HG02623 (cell line): ENCODE results near the gene SMIM34.
A peak's percentile ranks its signal among the peaks of the same experiment; 100 is the strongest.
"Not testable (repeated sequence)": the region's sequence is repeated elsewhere in the genome, so short reads cannot be mapped to it uniquely, and the experiment has no call there.

Experiments used
- ATAC-seq: cut with Tn5 transposase; IDR thresholded peaks from one replicate; pipeline ENCODE4 v1.9.1; 2021; ENCODE audit warnings: moderate library complexity; ENCODE audit not compliant: unreplicated experiment

Gene SMIM34, protein sequence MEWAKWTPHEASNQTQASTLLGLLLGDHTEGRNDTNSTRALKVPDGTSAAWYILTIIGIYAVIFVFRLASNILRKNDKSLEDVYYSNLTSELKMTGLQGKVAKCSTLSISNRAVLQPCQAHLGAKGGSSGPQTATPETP

DNA sequence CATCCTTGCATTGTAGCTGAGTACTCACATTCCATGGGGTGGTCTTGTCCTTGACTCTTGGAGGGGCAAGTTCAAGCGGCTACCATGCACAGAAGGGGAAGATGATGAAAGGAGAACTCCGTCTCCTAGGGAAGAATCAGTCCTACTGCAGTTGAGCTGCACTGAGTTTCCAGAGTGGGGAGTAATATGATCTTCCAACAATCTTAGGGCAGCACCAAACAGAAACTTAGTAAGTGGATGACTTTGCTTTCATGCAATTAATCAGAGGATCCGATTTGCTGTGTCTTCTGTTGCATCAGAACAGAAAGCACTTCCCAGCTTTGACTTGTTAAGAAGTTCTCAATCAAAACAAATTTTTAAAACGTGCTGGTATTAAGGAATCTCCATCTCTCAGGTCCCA, at the start of gene SMIM34:
Gene SMIM34 (minus strand): TSS at position 147 of the 400 bp plus-strand sequence. CDS start 112 bp downstream, at position 35.
- ATAC-seq, result not testable (repeated sequence)

GRCh38 chr21:34467333-34467732, 43.6 kb upstream of the SMIM34 start:
- ATAC-seq, result not testable (repeated sequence)

DNA sequence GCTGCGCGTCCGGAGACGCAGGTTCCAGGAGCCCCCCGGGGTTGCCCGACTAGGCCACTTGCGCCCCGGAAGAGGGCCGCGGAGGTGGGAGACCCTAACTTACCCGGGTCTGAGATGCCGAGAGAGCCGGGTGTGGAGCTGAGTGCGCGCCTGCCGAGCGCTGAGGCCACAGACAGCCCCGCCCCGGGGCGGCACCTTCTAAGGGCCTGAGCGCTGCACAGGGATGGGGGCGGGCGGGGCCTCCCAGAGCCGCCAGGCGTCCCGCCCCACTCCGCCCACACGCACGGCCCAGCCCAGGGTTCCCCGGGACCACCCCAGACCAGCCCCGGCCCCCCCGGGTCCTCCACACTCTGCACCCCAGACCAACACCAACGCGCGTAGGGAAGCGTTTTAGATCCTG, 35.7 kb upstream of the SMIM34 start:
- ATAC-seq, result not testable (repeated sequence)

GRCh38 chr21:34458266-34458665, 34.5 kb upstream of the SMIM34 start:
- ATAC-seq, result not testable (repeated sequence)

- not testable (repeated sequence) for ATAC-seq
Measured at GRCh38 chr21:34456180-34456579, 32.4 kb upstream of the SMIM34 start.

DNA sequence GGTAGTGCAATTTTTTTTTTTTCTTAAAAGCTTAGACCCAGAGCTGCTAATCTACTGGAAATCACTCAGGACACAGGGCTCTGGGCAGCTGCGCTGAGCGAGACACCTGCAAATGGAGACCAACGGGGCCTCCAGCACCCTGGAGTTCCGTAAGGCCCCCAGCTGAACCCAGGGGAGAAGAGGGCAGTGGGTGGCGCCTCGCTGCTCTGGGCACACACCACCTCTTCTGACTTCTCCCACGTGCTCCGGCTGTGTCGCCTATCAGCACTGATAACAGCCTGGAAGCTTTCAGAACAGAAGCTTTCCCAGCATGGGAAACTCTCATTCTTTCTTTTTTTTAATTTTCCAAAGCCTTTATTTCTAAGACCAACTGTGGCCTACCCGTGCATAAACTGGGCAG, 31.9 kb upstream of the SMIM34 start:
- ATAC-seq, result not testable (repeated sequence)

DNA sequence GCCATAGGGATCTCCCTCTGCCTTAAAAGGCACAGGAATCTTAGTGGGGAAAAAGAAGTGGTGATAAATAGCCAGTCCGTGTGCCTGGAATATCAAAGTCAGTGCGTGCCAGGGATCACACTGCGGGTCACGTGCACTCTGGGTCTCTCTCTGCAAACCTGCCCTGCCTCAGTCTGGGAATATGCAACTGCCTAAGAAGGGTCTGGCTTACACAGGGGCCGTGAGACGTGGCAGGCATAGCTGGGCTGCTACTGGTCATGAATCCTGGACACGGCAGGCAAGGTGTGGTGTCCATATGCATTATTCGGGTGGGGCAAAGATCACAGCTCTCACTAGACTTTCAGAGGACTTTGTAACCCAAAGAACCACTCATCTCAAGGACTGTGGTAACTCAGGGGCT, 23.3 kb upstream of the SMIM34 start:
- ATAC-seq, result not testable (repeated sequence)

GRCh38 chr21:34443486-34443885, 19.7 kb upstream of the SMIM34 start:
- not testable (repeated sequence) for ATAC-seq

DNA sequence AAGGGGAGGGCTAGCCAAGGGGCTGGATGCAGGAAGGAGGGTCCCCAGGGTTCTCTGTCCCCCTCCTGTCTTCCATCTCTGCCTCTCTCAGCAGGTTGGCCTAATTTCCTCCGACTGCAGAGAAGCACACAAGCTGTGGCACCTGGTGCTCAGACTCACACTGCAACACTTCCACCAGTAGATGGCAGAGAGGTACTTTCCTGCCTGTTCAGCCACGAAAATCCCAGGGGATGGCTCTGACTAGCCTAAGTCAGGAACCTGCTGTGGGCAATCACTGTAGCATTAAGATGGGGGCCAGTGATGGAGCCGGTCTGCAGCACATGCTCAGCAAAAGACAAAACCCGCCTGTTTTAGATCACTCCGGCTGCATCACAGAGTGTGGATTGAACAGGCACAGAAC, 6.0 kb upstream of the SMIM34 start:
- ATAC-seq, result not testable (repeated sequence)

GRCh38 chr21:34428441-34428840, 4.7 kb upstream of the SMIM34 start:
- ATAC-seq, result not testable (repeated sequence)

DNA sequence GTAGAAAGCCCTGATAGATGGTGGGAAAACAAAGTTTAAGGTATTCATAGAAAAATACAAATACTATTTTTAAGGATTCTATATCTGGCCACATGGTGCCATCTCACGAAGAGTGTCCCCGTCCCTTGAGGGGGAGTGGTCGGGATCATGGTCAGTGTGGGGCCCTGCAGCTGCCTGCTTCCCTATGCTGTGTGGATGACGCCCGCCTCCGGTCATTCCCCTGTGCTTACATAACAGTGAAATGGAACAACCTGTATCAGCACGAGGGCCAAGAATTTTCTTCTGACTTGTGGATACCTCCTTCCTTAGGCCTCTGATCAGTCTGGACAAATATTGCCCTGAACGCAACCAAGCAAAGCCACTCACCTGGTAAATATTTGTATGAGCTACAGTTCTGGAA, 3.6 kb upstream of the SMIM34 start:
- not testable (repeated sequence) for ATAC-seq

DNA sequence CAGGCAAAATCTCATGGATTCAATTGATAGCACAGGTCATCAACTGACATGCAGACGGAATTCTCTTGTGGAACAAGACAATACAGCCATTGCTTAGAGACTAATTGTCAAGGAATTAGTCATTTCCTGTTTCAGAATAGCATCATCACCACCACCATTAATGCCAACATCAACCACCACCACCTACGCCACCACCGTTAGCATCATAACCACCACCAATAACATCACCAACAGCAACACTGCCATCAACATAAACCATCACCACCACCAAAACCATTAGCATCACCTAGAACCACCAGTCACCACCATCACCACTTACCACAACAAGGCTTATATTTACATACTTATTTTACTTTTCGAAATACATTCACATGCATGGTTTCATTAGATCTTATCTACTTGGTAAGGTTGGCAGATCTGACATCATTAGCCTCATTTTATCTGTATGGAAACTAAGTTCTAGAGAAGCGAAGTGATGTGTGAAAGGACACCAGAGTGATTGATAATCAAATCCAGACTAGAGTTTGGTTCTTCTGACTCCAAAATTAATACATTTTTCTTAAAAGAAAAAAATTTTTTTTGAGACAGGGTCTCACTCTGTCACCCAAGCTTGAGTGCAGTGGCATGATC, 6.2 kb downstream of the SMIM34 start:
- not testable (repeated sequence) for ATAC-seq

- ATAC-seq, result not testable (repeated sequence)
Measured at GRCh38 chr21:34407294-34407693, 16.5 kb downstream of the SMIM34 start.

DNA sequence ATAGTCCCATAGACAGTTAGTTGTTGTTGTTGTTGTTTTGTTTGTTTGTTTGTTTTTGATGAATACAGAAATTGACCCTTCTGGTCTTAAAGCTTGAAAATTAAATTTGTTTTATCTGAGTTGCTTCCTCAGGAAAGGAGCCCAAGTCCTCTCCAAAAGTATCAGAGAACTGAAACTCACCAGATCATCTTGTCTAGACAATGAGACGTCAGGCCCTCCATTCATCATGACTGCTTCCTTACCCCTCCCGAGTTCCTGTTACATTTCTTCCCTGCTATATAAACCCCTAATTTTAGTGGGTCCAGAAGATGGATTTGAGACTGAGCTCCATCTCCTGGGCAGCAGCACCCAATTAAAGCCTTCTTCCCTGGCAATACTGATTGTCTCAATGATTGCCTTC, 17.1 kb downstream of the SMIM34 start:
- not testable (repeated sequence) for ATAC-seq

DNA sequence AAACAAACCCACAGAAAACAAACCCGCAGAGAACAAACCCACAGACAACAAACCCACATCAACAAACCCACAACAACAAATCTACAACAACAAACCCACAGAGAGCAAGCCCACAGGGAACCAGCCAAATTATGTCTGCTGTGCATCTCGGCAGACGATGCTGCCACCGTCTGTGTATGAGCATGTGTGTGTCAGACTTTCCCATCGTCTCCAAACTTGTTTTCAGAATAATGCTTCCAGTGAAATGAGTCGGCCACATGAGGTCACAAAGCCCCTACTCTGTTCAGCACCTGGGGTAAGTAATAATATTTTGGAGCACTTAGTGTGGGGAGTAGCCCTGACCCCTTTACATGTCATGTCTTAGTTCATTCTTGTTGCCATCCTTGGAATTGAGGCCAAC, 17.6 kb downstream of the SMIM34 start:
- not testable (repeated sequence) for ATAC-seq

DNA sequence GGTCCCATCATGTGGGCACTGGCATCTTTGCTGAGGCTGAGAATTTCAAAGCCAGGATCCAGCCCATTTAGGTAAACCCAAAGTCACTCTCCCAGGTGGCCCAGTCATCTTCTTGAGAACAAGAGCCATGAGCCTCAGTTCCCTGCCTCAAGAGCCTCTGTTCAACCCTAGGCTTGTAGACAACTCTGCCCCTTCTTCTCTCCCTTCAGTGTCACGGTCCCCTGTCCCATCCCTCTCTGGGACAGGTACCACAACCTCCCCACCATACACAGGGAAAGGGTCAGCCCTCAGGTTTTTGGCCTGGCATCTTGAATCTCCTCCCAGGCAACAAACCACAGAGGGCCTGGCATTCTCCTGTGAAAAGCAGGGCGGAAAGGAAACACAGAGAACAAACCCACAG, 18.1 kb downstream of the SMIM34 start:
- ATAC-seq, result not testable (repeated sequence)

- ATAC-seq, result not testable (repeated sequence)
Measured at GRCh38 chr21:34404742-34405141, 19.0 kb downstream of the SMIM34 start.

GRCh38 chr21:34400522-34400921, 23.2 kb downstream of the SMIM34 start:
- ATAC-seq, result not testable (repeated sequence)

GRCh38 chr21:34383724-34384415, 39.9 kb downstream of the SMIM34 start:
- peak; percentile 55 for ATAC-seq

GRCh38 chr21:34383138-34383537, 40.6 kb downstream of the SMIM34 start:
- not testable (repeated sequence) for ATAC-seq

- peak; percentile 56 for ATAC-seq
Measured at GRCh38 chr21:34375619-34375972, 48.2 kb downstream of the SMIM34 start.
